NCI-H460 (cell line): Measurements from ENCODE around the gene SPATS1. TPM values are rescaled to one million over a fixed set of nuclear protein-coding genes. Genes with fewer than 3 reads are reported as not detected.
"Not testable (repeated sequence)": the region's sequence is repeated elsewhere in the genome, so short reads cannot be mapped to it uniquely, and the experiment has no call there.

Source experiments
- DNase-seq: peaks from one replicate; pipeline ENCODE4 v3.0.0-alpha.2; 2016; ENCODE audit warnings: low read depth; ENCODE audit errors: extremely low read depth
- total RNA-seq: library from RNA; depleted of rRNA; stranded (reverse); fragments of >200 nt; shearing (Covaris generic); gene quantifications from 2 replicates; pipeline ENCODE4 v1.2.3, GENCODE V29; 2014

SPATS1 gene
- total RNA-seq, 1 experiment from 2014 or later = not detected

GRCh38 chr6:44339763-44340625 is 2.5 kb upstream of the SPATS1 start:
- DNase-seq = no peak

DNA sequence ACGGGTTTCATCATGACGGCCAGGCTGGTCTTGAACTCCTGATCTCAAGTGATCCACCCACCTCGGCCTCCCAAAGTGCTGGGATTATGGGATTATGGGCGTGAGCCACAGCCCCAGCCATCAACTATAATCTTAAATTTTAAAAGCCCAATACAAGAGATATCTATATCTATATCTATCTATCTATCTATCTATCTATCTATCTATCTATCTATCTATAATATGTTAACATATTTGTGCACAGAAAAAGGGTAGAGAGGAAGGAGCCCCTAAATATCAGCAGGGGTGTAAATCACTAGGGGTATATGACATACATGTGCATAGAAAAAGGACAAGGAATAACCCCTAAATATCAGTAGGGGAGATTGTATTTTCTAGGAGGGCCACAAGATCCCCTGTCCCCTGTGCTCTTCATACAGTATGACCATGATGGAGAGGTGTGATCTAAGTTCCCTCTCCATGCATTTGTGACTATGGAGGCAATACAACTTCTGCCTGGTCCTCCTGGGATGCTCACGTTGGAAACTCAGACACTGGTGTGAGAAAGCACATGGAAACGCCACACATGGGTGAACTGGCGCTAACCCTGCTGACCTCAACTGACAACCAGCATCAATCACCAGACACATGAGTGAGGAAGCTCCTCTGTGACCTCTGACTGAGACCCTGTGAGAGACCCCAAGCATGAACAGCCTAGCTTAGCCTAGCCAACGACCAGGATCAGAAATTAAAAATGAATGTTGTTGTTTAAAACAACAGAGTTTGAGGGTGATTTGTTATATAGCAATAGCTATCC is 1.2 kb upstream of the SPATS1 start:
- DNase-seq = no peak

DNA sequence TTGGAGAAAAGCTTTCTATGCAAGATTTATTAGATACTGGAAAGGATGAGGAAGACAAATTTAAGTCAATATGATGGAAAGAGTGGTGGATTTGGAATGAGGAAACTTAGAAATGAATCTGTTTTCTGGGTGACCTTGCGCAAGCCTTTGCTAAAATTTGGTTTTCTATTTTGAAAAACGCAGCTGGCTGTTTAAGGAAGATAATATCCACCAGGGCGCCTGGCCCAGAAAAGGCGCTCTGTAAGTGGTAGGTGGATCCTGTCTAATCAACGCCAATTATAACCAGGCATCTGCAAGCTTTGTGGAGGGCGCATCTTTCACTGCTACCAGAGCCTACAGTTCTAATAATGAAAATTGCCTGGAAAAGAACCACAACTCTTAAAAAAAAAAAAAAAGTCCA is 398 bp upstream of the SPATS1 start:
- no peak for DNase-seq

- DNase-seq = not testable (repeated sequence)
These were observed 4.4 kb downstream of the SPATS1 start for GRCh38 chr6:44346818-44347217.

DNA sequence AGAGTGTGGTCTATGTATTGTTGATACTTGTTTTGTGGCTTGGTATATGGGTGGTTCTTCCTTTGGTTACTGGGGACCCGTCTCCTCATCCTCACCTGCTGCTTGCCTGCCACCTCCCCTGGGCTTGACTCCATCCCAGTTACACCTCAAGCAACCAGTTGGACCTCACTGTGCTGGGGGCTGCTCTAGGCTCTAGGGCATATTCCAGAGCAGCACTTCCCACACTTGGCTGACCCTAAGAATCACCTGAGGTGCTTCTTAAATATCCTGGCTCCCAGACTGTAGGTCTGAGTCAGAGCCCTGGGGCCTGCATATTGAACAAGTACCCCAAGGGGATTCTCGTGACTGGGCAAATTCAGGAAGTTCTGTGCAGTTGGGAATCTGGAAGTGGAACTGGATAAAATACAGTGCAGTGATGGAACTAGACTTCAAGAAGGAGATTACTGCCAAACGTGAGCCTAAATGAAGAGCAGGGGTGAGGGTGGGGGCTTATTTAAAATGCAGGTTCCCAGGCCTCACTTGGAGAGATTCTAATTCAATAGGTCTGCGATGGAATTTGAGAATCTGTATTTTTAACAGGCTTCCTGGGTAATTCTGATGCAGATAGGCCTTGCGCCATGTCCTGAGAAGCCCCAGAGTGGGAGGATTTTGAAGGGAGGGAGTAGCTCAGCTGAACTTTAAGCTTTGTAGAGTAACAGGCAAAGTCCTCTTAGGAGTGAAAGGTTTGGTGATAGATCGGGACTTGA is 7.6 kb downstream of the SPATS1 start:
- DNase-seq = no peak

- DNase-seq = not testable (repeated sequence)
These were observed 8.2 kb downstream of the SPATS1 start for GRCh38 chr6:44350650-44350994.

DNA sequence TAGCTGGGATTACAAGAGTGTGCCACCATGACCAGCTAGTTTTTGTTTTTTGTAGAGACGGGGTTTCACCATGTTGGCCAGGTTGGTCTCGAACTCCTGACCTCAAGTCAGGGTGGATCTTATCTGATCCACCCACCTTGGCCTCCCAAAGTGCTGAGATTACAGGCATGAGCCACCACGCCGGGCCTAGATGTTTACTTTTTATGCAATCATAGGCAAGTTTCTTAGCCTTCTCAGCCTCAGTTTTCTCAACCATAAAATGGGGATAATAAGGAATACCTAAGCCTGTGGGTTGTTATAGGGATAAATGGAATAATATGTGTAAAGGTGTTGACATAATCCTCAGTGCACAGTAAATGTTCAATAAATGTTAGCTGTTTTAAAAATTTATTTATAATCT is 9.8 kb downstream of the SPATS1 start:
- no peak for DNase-seq

DNA sequence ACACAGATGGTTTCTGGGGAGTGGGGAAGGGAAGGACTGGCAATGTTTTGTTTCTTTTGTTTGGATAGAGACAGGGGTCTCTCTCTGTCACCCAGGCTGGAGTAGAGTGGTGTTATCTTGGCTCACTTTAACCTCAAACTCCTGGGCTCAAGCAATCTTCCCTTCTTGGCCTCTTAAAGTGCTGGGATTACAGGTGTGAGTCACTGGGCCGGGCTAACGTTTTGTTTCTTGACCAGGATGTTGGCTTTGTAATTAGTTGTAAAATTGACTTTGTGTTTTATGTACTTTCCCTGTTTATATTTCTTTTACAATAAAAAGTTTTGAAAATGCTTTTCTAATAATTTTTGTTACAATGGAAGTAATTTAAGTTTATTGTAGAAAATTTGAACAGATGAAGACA is 10.9 kb downstream of the SPATS1 start:
- DNase-seq = no peak

GRCh38 chr6:44355640-44356039 is 13.2 kb downstream of the SPATS1 start:
- DNase-seq = no peak

- DNase-seq = no peak
These were observed 14.0 kb downstream of the SPATS1 start for GRCh38 chr6:44356487-44356886.

DNA sequence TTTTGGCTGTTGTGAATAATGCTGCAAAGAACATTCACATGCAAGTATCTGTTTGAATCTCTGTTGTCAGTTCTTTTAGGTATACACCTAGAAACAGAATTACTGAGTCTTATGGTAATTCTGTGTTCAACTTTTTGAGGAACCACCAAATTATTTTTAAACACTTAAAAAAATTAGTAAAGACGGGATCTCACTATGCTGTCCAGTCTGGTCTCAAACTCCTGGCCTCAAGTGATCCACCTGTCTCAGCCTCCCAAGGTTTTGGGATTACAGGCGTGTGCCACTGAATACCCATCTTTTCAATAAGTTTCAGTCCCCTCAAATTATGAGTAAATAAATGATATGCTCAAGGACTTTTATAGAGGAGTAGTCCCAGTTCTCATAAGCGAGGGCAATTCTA is 17.5 kb downstream of the SPATS1 start:
- no peak for DNase-seq

- no peak for DNase-seq
These were observed 19.5 kb downstream of the SPATS1 start for GRCh38 chr6:44361947-44362346.

GRCh38 chr6:44363377-44363926 is 21.0 kb downstream of the SPATS1 start:
- no peak for DNase-seq

GRCh38 chr6:44366781-44367180 is 24.3 kb downstream of the SPATS1 start:
- DNase-seq = no peak

GRCh38 chr6:44367681-44368080 is 25.2 kb downstream of the SPATS1 start:
- no peak for DNase-seq

- no peak for DNase-seq
These were observed 30.6 kb downstream of the SPATS1 start for GRCh38 chr6:44373051-44373450.

DNA sequence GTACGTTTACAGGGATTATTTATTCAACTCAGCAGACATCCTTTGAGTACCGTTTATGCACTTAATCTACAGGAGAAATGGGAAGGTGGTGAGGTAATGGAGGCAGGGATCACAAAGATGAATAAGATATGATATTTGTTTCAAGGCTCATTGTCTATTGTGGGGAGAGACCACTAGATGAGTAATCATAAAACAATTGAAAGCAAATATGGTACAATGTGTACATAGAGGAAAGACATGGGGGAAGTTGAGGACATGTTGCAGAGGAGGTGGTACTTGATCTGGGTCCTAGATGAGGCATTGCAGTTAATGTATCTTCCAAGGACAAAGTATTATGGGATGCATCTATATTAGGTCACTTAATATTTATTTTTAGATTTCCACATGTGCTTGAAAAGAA is 31.3 kb downstream of the SPATS1 start:
- no peak for DNase-seq

GRCh38 chr6:44375071-44375470 is 32.6 kb downstream of the SPATS1 start:
- no peak for DNase-seq

DNA sequence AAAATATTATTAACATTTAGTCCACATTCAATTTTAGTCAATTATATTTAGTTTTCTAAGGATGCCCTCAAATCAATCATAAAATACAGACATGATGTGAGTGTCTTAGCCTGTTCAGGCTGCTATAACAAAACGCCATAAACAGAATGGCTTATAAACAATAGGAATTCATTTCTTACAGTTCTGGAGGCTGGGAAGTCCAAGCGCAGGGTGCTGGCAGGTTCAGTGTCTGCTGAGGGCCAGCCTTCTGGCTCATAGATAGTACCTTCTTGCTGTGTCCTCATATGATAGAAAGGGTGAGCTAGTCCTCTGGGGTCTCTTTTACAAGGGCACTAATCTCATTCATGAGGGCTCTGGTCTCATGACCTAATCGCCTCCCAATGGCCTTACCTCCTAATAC is 35.0 kb downstream of the SPATS1 start:
- no peak for DNase-seq

DNA sequence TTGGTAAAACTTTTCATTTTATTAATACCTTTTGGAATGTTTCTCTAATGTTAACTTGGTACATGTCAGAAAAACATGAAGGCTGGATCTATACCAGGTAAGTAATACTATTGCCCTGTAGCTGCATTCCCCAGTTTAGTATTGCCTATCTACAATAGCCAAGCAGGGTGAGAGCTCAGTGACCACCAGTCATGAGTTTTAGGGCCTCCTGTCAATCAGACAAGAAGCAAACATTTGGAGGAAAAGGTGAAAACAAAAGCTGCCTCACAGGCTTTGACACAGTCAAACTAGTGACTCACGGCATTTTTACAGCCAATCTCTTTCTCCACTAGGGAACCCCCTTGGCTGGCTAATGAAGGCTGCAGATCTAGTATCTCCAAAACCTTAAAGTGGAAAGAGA is 35.5 kb downstream of the SPATS1 start:
- no peak for DNase-seq

DNA sequence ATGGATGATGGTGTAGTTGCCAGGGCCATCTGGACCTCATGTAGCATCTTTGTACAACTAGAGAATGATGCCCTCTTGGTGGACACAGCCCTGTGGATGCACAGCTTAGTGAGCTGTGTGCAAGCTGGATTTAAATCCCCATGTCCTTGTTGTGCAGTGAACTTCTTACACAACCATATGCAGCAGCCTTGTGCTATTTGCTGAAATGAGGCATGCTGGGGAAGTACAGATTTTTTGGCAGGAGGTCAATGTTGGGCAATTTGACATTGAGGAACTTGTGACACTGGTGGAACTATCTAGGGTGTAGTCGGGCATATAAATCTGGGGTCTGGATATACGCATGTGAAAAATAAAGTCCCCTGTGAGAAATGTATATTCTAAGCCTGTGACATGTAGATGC is 39.3 kb downstream of the SPATS1 start:
- no peak for DNase-seq
